HG03175 (cell line): ENCODE results near the gene NUFIP1.

Source experiments
- ATAC-seq: cut with Tn5 transposase; IDR thresholded peaks from one replicate; pipeline ENCODE4 v1.9.1; 2021; ENCODE audit warnings: mild to moderate bottlenecking, moderate library complexity; ENCODE audit not compliant: unreplicated experiment

The NUFIP1 gene

DNA sequence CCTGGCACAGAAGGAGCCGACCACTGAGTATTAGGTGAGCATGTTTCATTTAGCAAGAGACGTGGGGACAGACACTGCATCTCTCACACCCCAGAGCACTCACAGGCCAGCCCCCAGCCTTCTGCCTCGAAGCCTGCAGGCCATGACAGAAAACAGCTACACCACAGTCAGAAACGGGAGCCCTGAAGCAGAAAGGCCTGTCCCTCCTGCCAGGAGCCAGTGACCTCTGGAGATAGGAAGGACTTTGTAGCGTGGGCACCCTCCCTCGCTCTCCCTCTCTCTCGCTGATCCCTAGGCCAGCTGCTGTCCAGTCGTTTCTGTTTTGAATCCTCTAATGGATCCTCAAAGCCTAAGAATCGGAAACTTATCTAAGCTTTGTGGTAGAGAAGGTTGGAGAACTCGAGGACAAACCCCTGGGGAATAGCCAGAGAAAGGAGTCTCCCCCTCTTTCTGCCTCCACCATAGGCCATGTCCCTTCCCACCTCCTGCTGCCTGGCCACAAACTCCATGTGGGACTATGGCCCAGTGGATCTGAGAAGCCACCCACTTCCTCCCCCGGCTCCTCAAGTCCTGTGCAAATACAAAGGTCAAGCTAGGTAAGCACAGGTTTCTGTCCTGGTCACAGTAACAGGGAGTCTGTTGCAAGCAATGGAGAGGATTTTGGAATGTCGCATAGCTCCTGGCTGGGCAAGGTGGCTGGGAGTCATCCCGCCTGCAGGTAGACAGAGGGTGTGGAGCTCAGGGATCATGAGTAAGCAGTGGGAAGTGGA is 95.1 kb downstream of the NUFIP1 start:
- no peak for ATAC-seq
